BLaER1 treated with 17β-estradiol and CSF1 and Interleukin-3, amounts not matched to agents 10 nM and 100 nM (cell line): ENCODE data around the gene SLC12A7.

Experiments
- H3K27ac ChIP-seq, 11 experiments: shearing (Covaris generic); formaldehyde crosslinking; 2 replicates each; pipeline ENCODE4 v1.8.1; 2022
- H3K27me3 ChIP-seq, 11 experiments: shearing (Covaris generic); formaldehyde crosslinking; 2 replicates each; pipeline ENCODE4 v1.8.1; 2022
- H3K36me3 ChIP-seq, 11 experiments: shearing (Covaris generic); formaldehyde crosslinking; 2 replicates each; pipeline ENCODE4 v1.8.1; 2022
- H3K4me1 ChIP-seq, 10 experiments: shearing (Covaris generic); formaldehyde crosslinking; 2 replicates each; pipeline ENCODE4 v1.8.1; 2022
- H3K4me2 ChIP-seq, 11 experiments: shearing (Covaris generic); formaldehyde crosslinking; 2 replicates each; pipeline ENCODE4 v1.8.1; 2022
- H3K4me3 ChIP-seq, 10 experiments: shearing (Covaris generic); formaldehyde crosslinking; 2 replicates each; pipeline ENCODE4 v1.8.1; 2022
- H3K9ac ChIP-seq, 11 experiments: shearing (Covaris generic); formaldehyde crosslinking; 2 replicates each; pipeline ENCODE4 v1.8.1; 2022
- H3K9me3 ChIP-seq, 11 experiments: shearing (Covaris generic); formaldehyde crosslinking; replicated peaks in 1 of 11; 2 replicates each; pipeline ENCODE4 v1.8.1; 2022
- H4K20me1 ChIP-seq, 11 experiments: shearing (Covaris generic); formaldehyde crosslinking; 2 replicates each; pipeline ENCODE4 v1.8.1; 2022
- Cebpa-rat ChIP-seq, 11 experiments: shearing (Covaris generic); IDR thresholded peaks; 2 replicates each; pipeline ENCODE4 v1.8.1; 2022

SLC12A7 gene

DNA sequence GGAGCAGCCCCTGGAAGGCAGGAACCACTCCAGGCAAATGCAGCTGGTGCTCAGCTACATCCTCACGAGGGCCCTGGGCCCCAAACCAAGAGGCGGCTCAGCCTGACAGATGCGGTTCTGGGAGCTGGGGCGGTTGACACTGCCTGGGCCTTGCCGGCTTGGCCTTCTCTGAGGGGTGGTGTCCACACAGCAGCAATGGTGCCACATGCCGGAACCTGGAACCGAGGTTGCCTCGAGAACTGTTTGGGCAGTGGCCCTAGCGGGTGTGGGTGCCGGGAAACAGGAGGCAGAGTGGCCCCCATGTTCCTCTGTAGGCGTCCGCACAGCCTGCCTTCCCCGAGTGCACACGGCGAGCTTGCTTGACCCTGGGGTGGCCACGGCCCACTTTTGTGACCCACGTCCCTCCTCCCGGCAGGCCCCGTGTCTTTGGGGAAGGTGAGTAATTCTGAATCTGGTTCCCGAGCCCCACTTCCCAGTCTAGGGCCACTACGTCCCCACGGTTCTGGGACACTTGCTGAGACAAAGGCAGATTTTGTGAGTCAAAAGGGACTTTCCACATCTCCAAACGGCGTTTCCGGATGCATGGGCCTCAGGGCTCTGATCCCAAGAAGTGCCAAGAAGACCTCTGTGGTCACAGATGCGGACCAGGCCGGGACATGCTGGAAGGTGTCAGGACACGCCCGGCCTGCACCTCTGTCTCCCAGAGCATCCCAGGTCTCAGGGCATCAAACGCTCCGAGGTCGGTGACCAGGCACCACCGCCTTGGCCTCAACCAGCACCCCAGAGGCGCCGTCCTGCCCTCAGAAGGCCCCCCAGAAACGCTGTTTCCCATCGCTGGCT, 27.7 kb upstream of the SLC12A7 start:
- peaks cover 0 to 11% (median 0%) of the 10 kb centered on the region in 11 experiments; a peak in 5 of 22 replicates for H3K9me3 ChIP-seq
- no peaks in the 10 kb centered on the region for H3K36me3 ChIP-seq
- peak overlapping the region; percentile 66 to 97 (median 83) for H3K4me2 ChIP-seq
- peaks cover 29 to 93% (median 79%) of the 10 kb centered on the region in 10 experiments for H3K4me1 ChIP-seq
- H4K20me1 ChIP-seq = peaks cover 0 to 41% (median 0%) of the 10 kb centered on the region in 11 experiments; a peak in 7 of 22 replicates
- peak overlapping the region in 8 of 11 experiments; percentile 0 to 46 (median 38); a peak in 13 of 22 replicates for H3K9ac ChIP-seq
- TF ChIP-seq Cebpa-rat (IDR thresholded peaks at IDR 0.05) = no peak
- peak overlapping the region in 6 of 11 experiments; percentile 13 to 69 (median 44); a peak in 10 of 22 replicates for H3K27ac ChIP-seq
- H3K4me3 ChIP-seq = 0 out of 20 replicates have a peak overlapping the region, but pooled peaks of 1 of the 10 experiments have one; percentile 22
- peaks cover 0 to 54% (median 0%) of the 10 kb centered on the region in 11 experiments; a peak in 8 of 22 replicates for H3K27me3 ChIP-seq

DNA sequence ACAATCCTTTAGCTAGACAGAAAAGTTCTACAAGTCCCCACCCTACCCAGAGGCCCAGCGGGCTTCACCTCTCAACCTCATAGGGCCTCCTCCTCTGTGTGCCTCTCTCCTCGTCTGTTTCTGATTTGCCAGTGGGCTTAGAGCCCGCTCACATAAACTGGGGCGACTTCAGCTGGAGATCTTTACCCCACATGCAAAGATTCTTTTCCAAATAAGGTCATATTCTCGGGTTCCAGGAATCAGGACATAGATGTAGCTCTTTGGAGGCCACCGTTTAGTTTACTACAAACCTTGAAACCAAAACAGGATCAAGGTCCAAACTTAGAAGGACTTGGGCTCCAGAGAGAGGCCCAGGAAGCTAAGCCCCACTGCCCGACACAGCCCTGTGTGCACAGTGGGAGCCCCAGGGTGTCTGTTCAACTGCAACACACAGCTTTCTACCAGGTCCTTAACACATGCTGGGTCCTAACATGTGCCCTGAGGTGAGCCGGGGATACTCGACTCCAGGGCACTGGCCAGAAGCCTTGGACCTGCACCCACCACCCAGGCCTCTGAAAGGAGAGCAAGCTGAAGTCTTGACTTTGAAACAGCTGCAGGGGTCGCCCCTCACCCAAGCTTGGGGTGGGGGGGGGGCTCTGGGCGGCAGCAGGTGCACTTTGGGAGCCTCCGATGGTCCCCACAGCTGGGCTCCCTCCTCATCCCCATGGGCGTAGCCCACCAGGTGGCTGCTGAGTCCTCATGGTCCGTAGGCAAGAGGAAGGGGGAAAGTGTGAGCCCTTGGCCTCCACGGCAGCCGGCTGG, 26.8 kb upstream of the SLC12A7 start:
- peaks cover 38 to 96% (median 83%) of the 10 kb centered on the region in 10 experiments for H3K4me1 ChIP-seq
- H3K27me3 ChIP-seq = peaks cover 0 to 55% (median 0%) of the 10 kb centered on the region in 11 experiments; a peak in 8 of 22 replicates
- H3K9ac ChIP-seq = peak overlapping the region in 6 of 11 experiments; percentile 0 to 46 (median 39); a peak in 7 of 22 replicates
- H3K27ac ChIP-seq = peak overlapping the region in 5 of 11 experiments; percentile 29 to 69 (median 45); a peak in 6 of 22 replicates
- H4K20me1 ChIP-seq = peaks cover 0 to 44% (median 0%) of the 10 kb centered on the region in 11 experiments; a peak in 6 of 22 replicates
- H3K9me3 ChIP-seq = peaks cover 0 to 11% (median 0%) of the 10 kb centered on the region in 11 experiments; a peak in 5 of 22 replicates
- no peak overlapping the region for H3K4me3 ChIP-seq
- H3K36me3 ChIP-seq = no peaks in the 10 kb centered on the region
- TF ChIP-seq Cebpa-rat (IDR thresholded peaks at IDR 0.05) = no peak
- H3K4me2 ChIP-seq = peak overlapping the region; percentile 66 to 97 (median 83)

DNA sequence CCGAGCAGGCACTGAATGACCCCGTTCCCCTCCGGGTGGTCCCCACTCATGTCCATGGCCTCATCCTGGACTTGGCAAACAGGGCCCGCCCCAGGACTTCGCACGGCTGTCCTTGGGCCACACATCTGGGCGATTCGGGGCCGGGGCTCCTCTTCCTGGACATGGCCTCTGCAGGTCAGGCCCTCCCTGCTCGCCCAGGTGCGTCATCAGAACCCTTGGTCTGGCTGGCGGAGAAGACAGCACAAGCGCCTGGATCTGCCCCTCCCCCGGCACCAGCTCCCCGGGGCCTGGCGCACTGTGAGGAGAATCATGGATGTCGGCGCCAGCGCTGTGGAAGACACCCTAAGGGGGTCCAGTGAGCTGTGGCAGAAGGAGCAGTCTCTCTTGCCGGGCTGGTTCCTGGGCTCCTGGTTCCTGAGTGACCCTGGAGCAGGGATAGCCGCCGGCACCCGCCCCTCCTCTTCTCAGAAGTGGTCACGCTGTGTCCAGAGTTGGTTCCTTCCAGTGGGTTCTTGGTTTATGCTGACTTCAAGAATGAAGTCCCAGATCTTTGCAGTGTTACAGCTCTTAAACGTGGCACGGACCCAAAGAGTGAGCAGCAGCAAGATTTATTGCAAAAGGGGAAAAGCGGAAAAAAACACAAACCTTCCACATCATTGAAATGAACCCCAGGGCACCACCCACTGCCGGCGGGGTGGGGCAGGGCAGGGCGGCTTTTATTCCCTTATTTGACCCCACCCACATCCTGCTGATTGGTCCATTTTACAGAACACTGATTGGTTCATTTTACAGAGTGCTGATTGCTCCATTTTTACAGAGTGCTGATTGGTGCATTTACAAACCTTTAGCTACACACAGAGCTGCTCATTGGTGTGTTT, 25.9 kb upstream of the SLC12A7 start:
- peaks cover 0 to 63% (median 0%) of the 10 kb centered on the region in 11 experiments; a peak in 8 of 22 replicates for H3K27me3 ChIP-seq
- H3K27ac ChIP-seq = no peak overlapping the region
- H3K9ac ChIP-seq = no peak overlapping the region
- H3K4me1 ChIP-seq = peaks cover 46 to 96% (median 90%) of the 10 kb centered on the region in 10 experiments
- H4K20me1 ChIP-seq = peaks cover 0 to 50% (median 0%) of the 10 kb centered on the region in 11 experiments; a peak in 6 of 22 replicates
- peak overlapping the region in 9 of 11 experiments; percentile 28 to 97 (median 90); a peak in 12 of 22 replicates for H3K4me2 ChIP-seq
- H3K36me3 ChIP-seq = no peaks in the 10 kb centered on the region
- peaks cover 0 to 11% (median 0%) of the 10 kb centered on the region in 11 experiments; a peak in 5 of 22 replicates for H3K9me3 ChIP-seq
- no peak for TF ChIP-seq Cebpa-rat (IDR thresholded peaks at IDR 0.05)
- no peak overlapping the region for H3K4me3 ChIP-seq

DNA sequence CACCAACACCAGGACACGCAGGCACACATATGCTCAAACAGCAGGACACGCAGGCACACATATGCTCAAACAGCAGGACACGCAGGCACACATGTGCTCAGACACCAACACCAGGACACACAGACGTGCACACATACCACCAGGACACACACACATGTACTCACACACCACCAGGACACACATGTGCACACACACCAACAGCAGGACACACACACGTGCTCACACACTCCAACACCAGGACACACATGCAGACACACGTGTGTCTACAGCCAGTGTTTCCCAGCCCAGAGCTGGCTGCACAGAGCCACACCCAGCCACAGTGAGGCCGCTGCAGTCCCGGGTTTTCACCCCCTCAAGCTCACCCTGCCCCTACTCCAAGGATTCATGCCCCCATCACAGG, 25.0 kb upstream of the SLC12A7 start:
- Histone ChIP-seq H3K4me2 (peak overlapping the region in 8 of 11 experiments; percentile 11 to 97 (median 89); a peak in 11 of 22 replicates), H4K20me1 (peaks cover 0 to 48% (median 0%) of the 10 kb centered on the region in 11 experiments; a peak in 6 of 22 replicates), H3K9ac (no peak overlapping the region), H3K9me3 (peaks cover 0 to 11% (median 0%) of the 10 kb centered on the region in 11 experiments; a peak in 5 of 22 replicates), H3K4me1 (peaks cover 56 to 100% (median 98%) of the 10 kb centered on the region in 10 experiments), H3K4me3 (no peak overlapping the region), H3K27ac (no peak overlapping the region), H3K27me3 (peaks cover 0 to 69% (median 0%) of the 10 kb centered on the region in 11 experiments; a peak in 8 of 22 replicates), H3K36me3 (no peaks in the 10 kb centered on the region)
- no peak for TF ChIP-seq Cebpa-rat (IDR thresholded peaks at IDR 0.05)

DNA sequence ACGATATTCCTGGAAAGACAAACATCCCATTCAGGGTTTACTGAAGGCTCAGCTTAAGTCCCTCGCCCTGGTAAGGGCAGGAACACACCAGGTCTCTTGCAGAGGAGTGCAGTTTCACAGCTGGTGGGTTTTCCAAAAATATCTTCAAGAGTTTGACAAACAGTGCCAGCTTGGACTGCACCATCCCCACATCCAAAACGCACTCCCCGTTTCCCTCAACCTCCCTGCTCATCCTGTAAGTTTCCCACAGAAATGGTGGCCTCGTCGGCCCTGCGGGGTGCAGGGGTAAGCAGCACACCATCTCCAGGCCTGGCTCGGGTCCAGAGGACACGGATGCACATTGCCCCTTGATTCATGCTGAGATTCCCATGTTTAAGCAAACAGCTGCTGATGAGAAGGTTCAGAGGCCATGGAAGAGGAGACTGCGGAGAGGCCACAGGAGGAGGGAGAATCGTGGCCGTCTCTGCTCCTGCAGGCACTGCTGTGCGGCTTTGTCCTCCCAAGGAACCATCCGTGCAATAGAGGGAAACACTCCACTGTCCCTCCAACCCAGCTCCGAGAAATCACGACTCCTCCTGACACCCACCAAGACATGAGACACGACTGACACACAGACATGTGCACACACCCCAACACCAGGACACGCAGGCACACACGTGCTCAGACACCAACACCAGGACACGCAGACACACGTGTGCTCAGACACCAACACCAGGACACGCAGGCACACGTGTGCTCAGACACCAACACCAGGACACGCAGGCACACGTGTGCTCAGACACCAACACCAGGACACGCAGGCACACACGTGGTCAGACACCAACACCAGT, 24.0 kb upstream of the SLC12A7 start:
- peaks cover 0 to 39% (median 0%) of the 10 kb centered on the region in 11 experiments; a peak in 6 of 22 replicates for H4K20me1 ChIP-seq
- peak overlapping the region in 3 of 11 experiments; percentile 2 to 72 (median 44); a peak in 4 of 22 replicates for H3K9ac ChIP-seq
- H3K27ac ChIP-seq = peak overlapping the region in 1 of 11 experiments; percentile 32; a peak in 1 of 22 replicates
- TF ChIP-seq Cebpa-rat (IDR thresholded peaks at IDR 0.05) = no peak
- H3K36me3 ChIP-seq = no peaks in the 10 kb centered on the region
- peak overlapping the region in 9 of 11 experiments; percentile 72 to 97 (median 92); a peak in 18 of 22 replicates for H3K4me2 ChIP-seq
- H3K4me3 ChIP-seq = no peak overlapping the region
- peaks cover 0 to 62% (median 0%) of the 10 kb centered on the region in 11 experiments; a peak in 8 of 22 replicates for H3K27me3 ChIP-seq
- peaks cover 65 to 100% (median 98%) of the 10 kb centered on the region in 10 experiments for H3K4me1 ChIP-seq
- peaks cover 0 to 11% (median 0%) of the 10 kb centered on the region in 11 experiments; a peak in 5 of 22 replicates for H3K9me3 ChIP-seq

DNA sequence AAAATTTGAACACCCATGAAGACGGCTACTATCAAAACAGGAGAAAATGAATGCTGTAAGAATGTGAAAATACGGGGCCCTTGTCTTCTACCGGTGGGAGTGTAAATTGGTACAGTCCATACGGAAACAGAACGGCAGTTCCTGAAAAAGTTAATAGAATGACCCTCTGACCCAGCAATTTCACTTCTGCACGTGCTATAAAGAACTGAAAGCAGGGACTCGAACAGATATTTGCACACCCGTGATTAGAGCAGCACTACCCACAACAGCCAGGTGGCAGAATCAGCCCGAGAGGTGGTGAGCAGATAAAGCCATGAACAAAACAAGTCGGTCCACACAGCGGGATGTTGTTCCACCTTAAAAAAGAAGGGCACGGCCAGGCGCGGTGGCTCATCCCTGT, 22.6 kb upstream of the SLC12A7 start:
- peak overlapping the region in 8 of 11 experiments; percentile 18 to 72 (median 53); a peak in 12 of 22 replicates for H3K9ac ChIP-seq
- peaks cover 0 to 11% (median 0%) of the 10 kb centered on the region in 11 experiments; a peak in 5 of 22 replicates for H3K9me3 ChIP-seq
- H4K20me1 ChIP-seq = peaks cover 0 to 25% (median 0%) of the 10 kb centered on the region in 11 experiments; a peak in 4 of 22 replicates
- H3K36me3 ChIP-seq = no peaks in the 10 kb centered on the region
- H3K4me1 ChIP-seq = peaks cover 65 to 100% (median 98%) of the 10 kb centered on the region in 10 experiments
- TF ChIP-seq Cebpa-rat (IDR thresholded peaks at IDR 0.05) = no peak
- H3K4me2 ChIP-seq = peak overlapping the region; percentile 58 to 97 (median 90)
- no peak overlapping the region for H3K4me3 ChIP-seq
- H3K27me3 ChIP-seq = peaks cover 0 to 58% (median 0%) of the 10 kb centered on the region in 11 experiments; a peak in 8 of 22 replicates
- peak overlapping the region in 9 of 11 experiments; percentile 42 to 80 (median 68); a peak in 18 of 22 replicates for H3K27ac ChIP-seq
